HEK293 (cell line): ENCODE data around the gene SMC3.

Source experiments
- BCL11A ChIP-seq: fragments of 450-650 bp; formaldehyde crosslinking; IDR thresholded peaks from 2 replicates; pipeline ENCODE4 v1.5.1; 2016; ENCODE audit warnings: low read depth, missing biosample characterization, missing genetic modification characterization
- CTCF ChIP-seq: fragments of 450-650 bp; formaldehyde crosslinking; IDR thresholded peaks from 2 replicates; pipeline ENCODE4 v1.5.1; 2016; ENCODE audit warnings: missing biosample characterization, missing genetic modification characterization
- KLF16 ChIP-seq: fragments of 450-650 bp; formaldehyde crosslinking; IDR thresholded peaks from 2 replicates; pipeline ENCODE4 v1.5.1; 2017; ENCODE audit warnings: missing biosample characterization, missing genetic modification characterization
- SP3 ChIP-seq: fragments of 450-650 bp; formaldehyde crosslinking; IDR thresholded peaks from 2 replicates; pipeline ENCODE4 v1.5.1; 2016; ENCODE audit warnings: missing biosample characterization, missing genetic modification characterization
- TRIM28 ChIP-seq: IDR thresholded peaks from 2 replicates; pipeline ENCODE4 v1.6.1; 2011; ENCODE audit warnings: low read length, control low read depth, borderline replicate concordance
- ZNF266 ChIP-seq: fragments of 450-650 bp; formaldehyde crosslinking; IDR thresholded peaks from 2 replicates; pipeline ENCODE4 v1.5.1; 2016; ENCODE audit warnings: missing biosample characterization, missing genetic modification characterization, low read depth

GRCh38 chr10:110613341-110613995 lies 46.0 kb downstream of the SMC3 start:
- TF ChIP-seq SP3 (tag by site-specific recombination) = no peak
- TF ChIP-seq CTCF (tag by site-specific recombination) = no peak
- TF ChIP-seq TRIM28 = no peak
- no peak for TF ChIP-seq BCL11A (tag by site-specific recombination)
- no peak for TF ChIP-seq KLF16
- no peak for TF ChIP-seq ZNF266
